NCI-H2029 treated with DMSO at 0.1 percent for 48 hours (cell line): ENCODE data around the gene GADD45G.

ENCODE experiments used
- DNase-seq: peaks from one replicate; lab custom pipeline; 2025; lab: John Stamatoyannopoulos, UW

Gene GADD45G

DNA sequence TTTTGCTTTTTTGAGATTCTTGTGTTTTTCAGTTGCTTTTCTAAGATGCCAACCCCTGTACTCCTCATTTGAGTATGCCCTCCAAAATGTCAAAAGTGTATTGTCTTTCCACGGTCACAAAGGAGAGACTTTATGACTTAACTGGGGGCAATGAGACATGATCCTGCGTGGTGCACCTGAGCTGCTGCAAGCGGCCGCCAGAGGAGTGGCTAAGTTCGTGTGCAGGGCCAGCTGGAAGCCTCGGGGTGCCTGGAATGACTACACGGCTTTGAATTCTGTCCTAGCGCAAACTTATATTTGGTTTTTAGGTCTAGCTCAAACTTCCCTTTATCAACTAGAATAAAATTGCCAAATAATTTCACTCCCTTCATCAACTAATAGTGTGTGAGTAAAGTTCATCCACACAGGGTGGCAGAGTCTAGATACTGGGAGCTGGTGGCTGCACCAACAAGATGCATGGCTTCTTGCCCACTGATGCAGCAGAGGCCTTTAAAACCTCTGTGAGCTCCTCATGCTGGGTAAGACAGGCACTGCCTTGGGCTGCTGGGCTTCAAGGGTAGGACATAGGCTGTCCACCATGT lies 4.7 kb downstream of the GADD45G start:
- DNase-seq, result no peak

DNA sequence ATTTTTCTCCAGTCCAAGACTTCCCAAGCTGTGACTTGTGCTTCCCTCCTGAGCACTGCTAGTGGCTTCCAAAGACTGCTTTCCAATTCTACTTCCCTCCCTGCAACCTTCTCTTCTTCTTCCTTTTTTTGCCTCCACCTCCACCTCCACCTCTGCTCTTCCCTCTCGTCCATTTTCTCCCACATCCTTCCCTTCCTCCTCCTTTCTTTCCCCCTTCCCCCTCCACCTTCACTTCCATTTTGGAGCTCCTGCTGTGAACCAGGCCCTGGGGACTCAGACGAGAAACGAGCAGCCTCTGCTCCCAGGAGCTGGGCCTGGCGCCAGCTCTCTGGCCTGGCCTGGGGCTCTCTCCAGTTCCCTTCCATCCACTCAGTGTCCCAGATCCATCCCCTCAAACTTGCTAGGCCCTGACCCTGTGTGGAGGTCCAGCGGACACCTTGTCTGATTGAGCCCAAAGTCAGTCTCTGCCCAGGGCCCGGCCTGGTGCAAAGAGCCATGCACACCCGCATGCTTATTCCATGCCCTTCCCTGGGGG lies 5.6 kb downstream of the GADD45G start:
- DNase-seq, result no peak

DNA sequence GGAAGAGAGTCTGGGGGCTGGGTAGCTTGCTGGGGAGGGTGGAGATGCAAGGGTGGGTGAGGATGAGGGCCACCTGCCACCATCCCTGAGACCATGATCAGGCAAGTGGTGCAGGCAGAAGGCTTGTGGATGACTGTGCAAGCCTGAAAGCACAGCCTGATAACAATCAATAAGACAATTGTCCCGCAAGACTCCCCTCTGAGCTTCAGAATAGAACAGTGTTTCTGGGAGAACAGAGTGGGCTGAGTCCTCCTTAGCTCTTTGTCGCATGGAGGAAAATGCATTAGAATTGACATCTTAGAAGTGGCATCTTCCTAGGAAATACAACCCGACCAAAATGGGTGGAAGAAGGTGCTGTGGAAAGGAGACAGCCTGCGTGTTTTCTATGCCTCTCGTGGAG lies 6.6 kb downstream of the GADD45G start:
- DNase-seq, result no peak

DNA sequence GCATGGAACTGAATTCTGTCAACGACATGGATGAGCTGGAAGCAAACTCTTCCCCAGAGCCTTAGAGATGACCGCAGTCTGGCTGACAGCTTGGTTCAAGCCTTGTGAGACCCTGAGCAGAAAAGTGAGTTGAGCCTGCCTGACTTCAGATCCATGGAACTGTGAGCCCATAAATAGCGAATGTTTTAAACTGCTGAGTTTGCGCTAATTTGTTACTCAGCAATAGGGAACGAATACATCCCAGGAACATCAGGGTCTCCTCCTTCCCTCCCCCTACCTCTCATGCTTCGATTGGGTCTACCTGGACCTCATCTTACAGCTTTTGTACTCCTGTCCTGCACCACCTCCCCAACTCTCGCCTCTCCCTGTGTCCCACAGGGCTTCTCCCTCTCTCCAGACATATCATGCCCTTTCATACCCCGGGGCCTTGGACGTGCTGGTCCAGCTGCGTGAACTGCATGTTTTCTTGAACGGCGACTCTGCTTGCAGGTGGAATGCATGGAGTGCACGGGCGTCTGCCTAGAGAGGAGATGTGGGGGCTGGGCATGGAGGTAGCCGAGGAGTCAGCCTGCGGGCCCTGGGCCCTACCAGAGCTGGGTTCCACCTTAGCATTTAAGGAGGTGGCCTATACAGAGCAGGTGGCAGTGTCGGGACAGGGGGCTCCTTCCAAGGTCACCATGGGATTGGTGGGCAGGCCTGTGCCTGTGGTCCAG lies 7.9 kb downstream of the GADD45G start:
- DNase-seq, result no peak

DNA sequence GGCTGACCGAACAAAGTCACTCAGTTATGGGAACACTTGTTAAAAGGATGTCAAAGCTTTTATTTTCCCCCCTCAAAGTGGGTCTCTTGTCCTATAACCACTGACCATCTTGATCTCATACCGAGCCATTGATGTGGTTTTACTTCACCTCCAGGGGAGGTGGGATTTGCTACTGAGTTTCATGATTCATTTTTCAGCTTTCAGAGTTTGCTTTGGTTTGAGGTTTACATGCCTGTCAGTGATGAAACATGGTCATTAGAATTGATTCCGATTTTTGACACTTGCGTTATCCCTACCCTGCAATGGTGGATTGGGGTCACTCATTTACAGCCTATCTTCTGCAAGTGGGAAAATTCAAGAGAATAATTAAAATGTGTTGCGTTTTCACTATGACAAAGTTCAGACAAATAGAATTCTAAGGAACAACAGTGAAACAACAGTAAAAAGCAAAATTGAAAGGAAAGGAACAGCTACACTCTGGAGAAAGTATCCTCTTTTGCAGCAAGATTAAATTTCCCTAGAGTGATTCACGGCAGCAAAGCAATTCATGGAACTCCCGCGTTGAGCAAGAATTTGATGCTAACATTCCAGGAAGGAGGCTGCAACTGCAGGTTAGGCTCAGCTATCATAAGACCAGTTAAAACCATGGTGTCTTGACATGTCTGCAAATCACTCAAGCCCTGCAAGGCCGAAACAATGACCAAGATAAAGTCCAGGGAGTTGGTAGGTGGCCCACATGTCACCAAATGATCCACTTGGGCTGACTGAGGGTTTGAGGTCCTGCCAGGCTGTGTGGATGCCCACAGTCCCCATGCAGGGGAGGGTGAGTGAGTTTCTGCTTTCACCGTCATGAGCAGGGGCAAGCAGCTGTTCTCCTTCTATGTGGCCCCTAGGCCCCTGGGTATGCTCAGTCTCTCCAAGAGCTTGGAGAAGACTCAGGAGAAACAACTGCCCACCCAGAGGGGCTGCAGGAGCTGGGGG lies 9.4 kb downstream of the GADD45G start:
- DNase-seq, result no peak

DNA sequence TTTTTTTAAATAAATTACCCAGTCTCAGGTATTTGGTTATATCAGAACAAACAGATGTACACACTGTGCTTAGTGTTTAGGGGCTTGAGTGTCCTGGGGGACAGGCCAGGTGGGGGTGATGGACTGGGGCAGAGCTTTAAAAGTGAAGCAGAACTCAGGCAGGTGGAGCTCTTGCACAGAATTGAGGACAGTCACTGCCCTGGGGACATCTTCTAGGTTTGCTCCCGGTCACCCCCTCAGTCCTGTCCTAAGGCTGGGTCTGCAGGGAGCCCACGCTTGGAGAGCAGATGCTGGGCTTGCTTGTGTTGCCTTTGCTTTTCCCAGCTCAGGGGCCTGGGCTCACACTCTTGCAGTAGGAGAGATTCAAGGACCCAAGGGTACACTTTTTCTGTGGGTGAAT lies 10.8 kb downstream of the GADD45G start:
- DNase-seq, result no peak

DNA sequence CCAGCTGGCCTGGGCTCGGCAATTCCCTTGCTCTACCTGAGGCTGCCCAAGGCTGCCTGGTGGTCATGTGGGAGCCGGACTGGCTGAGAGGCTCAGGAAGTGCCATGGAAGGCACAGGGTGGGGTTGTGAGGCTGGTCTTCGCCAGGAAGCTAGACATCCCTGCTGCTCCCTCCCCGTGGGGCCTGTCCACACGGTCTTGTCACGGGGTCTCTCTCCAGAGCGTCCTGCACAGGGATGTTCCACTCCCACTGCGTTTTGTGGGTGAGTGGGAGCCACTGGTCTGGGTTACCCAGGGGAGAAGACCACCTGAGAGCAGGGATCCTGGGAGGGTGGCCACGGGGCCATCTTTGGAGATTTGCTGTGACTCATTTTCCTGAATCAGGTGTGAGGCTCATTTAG lies 11.6 kb downstream of the GADD45G start:
- DNase-seq, result no peak

DNA sequence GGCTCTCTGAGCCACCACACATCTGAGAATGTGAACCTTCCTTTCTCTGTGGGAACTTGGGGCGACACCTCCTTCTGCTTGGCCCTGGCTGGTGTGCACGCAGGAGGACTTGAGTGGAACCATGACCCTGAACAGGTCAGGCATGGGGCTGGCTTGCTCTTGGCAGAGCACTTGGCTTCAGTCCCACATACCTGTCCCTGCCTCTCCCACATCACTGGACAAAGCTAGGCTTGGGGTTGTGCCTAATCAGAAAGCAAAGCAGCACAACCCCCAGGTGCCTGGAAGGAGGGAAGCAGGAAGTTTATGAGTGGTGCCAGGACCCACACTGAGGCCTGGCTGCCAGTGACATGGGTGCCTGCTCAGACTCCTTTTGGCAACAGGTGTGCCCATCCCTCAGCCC lies 13.2 kb downstream of the GADD45G start:
- DNase-seq, result peak; percentile 20

DNA sequence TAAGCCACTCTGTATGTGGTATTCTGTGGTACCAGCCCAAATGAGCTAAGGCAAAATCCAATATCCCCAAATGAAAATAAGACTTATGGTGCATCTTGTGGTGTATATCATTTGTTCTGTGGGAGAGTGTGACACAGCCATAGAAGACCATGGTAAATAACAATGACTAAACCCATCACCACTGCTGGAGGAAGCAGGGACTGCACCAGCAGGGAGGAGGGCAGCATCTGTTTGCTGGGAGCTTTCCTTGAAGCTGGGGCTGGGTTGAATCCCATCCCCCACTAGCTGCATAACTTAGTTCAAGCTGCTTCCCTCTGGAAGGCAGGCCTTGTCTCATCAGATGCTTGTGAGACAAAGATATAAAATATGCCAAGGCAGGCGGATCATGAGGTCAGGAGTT lies 14.2 kb downstream of the GADD45G start:
- no peak for DNase-seq

DNA sequence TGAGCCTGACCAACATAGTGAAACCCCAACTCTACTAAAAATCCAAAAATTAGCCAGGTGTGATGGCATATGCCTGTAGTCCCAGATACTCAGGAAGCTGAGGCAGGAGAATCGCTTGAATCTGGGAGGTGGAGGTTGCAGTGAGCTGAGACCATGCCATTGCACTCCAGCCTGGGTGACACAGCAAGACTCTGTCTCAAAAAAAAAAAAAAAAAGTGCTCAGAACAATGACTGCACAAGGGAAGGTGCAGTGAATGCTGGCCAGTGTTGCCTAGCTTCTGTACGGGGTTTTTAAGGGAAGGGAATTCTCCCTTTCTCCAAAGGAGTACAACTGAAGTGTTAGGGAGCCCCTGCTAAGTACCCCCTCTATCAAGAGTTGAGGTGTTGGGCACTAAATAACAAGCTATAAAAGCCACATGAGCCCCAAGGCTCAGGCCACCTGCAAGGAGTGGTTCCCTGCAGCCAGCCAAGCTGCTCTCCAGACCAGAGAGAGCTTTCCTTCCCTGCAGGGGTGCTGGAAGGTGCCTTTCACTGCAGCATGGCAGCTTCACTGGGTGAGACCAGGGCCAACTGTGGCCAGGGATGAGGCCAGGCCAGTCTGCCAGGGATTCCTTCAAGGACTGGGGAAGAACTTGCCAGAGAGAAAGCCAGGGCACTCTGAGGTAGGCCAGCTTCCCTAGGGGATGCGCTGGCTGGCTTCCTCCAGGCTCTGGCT lies 14.8 kb downstream of the GADD45G start:
- DNase-seq, result no peak

DNA sequence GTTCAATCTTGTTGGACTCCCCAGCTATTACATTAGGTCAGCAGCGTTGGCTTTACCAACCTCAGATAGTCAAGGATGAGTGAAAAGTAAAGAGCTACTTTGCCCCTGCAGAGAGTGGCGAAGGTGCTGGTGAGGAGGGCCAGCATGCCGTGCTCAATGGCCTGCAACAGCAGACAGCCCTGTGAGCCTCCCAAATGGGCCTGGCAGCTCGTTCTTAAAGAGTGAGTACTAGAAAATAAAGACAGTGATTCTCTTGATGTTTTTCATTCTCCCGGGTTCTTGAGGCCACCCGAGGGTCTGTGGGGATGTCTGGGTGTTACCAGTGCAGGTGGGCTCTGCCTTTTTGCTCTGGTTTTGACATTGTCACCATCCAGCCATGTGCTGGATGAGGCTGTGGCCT lies 16.2 kb downstream of the GADD45G start:
- DNase-seq, result no peak

DNA sequence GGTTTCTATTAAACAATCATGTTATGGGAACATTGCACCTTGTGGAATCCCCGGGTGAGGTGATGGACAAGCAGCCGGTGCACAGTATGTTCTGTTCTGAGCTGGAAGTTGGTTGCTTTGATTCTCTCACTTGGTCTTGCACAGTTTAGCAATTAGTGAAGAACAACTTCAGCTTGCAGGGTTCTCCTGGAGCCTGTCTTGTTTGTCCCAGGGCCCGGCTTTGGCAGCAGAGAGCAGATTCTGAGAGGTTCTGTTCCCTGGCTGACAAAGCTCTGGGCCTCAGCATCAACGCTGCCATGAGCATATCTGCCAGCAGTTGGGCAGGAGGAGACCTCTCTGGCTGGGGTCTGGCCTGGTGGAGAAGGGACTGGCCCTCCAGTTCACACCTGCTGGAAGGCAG lies 16.9 kb downstream of the GADD45G start:
- DNase-seq, result no peak

DNA sequence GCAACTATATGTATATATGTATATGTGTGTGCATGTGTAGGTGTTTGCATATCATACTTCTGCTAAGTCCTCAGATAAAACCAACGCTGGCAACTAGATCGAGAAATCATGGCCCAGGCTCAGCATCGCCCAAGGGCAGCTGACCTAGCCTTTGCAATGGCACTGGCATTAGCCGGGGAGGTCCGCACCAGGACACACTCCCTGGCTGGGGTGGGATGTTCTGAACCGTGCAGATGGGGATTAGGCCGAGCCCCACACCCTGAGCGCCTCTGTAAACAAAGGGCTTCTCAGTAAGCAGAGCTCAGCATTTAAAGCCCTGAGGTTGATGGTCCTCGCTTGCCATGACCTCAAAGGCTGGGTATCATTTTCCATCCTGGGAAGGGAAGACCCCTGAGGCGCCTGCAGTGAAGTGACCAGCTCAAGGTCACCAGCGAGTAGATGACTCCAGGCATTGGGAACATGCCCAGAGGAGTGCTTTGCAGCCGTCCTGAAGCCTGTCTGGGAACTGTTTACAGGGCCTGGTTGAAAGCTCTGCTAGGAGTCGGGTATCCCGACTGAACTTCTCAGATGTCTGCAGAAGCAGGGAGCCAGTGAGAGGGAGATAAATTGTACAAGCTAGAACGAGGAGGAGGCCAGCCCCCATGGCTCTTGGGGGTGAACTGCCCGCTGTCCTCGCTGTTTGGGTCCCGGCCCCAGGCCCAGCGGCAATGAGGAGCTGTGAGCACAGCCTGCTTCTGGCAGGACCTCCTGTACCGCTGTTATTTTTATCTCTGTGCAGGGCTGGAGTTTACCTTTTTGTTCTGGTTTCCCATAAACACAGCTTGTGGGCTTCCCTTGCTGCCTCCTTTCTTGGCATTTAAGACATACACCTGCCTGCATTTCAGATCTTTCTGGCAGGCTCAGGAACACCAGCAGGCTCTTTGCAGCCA lies 18.4 kb downstream of the GADD45G start:
- DNase-seq, result no peak

DNA sequence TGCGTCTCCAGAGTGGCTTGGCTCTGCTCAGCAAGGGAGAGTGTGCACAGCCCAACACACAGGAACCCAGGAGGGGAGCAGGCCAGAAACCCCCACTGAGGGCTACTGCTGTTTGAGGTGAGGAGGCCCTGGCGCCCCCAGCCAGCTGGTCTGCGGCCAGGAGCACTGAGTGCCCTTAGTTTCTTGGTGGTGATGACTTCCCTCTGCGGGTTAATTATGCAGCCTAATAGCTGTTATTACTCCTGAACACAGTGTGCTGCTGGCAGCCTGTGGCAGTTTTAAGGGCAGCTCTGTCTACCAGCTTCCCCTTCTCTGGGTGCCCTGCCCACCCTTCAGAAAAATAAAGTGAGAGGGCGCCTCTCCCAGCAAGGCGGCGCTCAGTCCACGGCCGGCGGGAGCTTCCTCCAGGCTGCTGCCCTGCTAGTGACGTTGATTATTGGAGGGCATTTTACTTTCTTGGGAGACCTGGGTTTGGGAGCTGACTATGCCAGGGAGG lies 19.2 kb downstream of the GADD45G start:
- DNase-seq, result no peak

DNA sequence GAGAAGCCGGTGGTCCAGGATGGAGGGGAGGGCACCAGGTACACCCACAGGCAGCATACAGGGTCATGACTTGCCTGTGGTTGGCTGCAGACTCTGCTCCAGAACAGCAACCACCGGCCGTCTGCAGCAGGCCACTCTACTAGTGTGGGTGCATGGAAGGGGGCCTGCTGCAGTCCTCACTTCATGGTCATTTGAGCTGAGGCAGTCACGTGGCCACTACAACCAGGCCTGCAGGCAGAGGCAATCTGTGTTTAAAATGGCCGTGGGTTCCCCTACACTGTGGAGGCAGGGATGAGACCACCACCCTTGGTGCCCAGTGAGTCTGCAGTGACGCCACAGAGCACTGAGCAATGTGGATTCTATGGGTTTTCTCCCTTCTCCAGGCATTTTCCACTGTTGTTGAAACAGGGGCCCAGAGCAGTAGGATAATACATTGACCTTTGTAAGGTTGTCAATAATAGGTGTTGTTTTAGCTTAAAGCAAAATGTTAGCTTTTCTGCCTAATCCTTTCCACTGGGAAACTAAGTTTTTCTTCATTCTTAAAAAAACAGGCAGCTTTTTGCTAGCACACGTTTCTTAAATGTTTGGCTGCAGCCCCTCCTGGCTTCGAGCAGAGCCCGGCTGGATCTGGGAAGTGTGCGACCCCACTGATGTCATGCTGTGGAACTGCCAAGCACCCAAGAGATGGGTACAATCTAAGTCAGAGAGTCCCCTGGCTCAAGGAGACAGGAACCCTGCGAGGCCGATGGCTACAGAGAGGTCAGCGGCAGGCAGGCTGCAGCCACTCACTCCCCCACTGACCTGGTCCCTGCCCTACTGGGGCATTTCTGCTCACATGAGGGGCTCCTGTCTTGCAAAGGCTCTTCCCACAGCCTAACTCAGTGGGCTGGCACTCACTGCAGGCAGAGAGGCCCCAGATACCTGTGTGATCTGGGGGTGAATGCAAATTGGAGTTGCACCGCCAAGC lies 21.2 kb downstream of the GADD45G start:
- DNase-seq, result no peak

DNA sequence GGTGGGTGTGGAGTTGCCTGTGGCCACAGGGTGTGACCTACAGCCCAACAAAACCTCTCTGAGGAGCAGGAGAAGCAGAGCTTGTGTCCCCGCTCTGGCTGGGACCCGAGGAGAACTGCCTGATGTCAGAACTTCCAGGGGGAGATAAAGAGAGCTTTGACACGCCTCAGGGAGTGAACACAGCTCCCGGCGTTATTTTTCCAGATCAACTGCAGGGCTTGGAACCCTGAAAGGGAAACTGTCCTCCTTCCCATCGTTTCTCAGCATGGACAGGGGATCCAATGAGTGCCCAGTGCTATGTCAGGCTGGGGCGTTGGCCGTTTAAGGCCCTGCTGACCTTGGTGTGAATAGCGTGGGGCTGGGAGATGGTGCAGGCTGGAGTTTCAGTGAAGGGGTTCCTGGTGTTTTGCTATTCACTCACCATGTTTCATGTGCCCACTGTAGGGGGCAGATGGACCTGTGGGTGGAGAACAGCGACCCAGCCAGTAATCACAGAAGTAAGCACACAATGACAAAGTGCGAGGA lies 22.0 kb downstream of the GADD45G start:
- no peak for DNase-seq

DNA sequence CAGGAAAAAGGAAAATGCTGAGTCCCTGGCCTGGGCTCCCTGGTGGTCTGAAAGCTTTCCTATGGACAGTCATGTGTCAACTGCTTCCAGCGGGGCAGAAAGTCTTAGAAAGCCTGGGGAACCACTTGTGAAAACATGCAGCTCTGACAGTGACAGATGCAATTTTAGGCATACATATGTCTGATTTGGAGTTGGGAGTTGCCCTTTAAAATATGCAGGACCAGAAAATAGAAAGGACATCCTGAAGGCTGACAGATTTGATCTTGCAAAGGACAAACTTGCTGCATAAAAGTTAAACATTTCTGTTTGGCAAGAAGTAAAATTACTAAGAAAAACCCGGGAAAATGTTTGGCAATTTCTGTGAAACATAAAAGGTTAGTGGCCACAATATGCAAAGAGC lies 23.8 kb downstream of the GADD45G start:
- DNase-seq, result no peak

DNA sequence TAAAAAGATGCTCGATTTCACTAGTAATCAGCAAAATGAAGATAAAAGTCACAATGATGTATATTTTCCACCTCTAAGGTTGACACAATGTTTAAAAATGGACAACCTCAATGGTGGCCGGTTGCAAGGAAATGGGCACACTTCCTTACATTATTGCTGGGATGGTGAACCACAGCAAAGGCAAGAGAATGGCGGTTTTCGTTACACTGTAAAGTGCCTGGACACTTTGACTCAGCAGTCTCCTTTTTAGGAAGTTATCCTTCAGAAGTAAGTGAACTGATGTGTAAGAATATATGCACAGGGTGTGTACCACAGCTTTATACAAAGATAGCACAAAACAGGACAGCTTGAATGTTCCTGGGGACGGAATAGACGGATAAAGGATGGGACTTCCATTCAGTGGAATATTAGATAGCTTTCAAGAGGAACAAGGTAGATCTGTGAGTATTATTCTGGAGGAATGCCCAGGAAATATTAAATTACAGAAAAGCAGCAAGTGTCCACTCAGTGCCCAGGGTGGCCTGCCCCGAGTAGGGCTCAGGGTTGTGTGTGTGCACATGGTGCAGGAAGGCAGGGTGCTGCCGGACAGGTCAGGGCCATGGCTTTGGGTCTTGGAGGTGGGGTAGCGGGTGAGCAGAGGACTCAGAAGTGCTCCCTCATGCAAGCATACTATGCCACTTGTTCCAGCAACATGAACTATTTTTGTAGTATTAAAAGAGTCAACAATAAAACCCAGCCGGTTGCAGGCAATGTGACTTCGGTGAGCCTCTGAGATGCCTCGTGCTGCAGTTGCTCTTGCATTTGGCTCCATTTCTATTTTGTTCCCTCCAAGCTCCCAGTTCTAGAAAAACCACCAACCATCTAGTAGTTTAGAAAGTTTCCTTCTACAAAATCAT lies 24.5 kb downstream of the GADD45G start:
- DNase-seq, result no peak
